DMS 273 (cell line): ENCODE measurements around the gene B3GNT9.
A peak's percentile ranks its signal among the peaks of the same experiment; 100 is the strongest.

Experiments
- DNase-seq: peaks from one replicate; lab custom pipeline; 2025; ENCODE audit not compliant: unreplicated experiment; lab: John Stamatoyannopoulos, UW

The B3GNT9 gene, protein sequence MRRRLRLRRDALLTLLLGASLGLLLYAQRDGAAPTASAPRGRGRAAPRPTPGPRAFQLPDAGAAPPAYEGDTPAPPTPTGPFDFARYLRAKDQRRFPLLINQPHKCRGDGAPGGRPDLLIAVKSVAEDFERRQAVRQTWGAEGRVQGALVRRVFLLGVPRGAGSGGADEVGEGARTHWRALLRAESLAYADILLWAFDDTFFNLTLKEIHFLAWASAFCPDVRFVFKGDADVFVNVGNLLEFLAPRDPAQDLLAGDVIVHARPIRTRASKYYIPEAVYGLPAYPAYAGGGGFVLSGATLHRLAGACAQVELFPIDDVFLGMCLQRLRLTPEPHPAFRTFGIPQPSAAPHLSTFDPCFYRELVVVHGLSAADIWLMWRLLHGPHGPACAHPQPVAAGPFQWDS

DNA sequence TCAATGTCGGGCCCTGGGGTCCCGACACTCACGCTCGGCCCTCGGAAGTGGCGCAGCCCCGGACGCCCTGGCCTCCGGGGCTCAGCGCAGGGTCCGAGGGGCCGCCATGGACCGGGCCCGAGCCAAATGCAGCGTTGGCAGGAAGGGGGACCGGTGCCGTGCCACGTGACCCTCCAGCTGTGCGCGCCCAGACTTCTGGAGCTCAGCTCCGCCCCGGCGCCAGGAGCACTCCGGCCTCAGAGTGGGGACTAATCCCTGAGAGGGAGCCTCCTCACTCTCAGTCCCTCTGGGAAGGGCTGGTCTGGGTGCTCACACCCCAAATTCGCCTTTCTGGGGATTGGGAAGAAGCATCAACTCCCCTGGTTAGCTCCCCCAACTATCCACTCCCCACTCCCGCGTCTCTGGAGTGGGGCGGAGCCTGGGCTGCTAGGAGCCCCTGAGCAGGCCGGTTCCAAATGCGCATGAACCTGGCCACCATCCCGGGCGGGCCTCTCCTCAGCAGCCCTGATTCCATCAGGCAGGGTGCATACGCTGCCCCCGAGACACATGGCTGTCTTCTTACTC, at the start of gene B3GNT9:
Gene B3GNT9, minus strand, starts transcription at position 166 of the 564 bp plus-strand sequence. CDS start 513 bp downstream, outside the sequence.
- peak; percentile 95 for DNase-seq

DNA sequence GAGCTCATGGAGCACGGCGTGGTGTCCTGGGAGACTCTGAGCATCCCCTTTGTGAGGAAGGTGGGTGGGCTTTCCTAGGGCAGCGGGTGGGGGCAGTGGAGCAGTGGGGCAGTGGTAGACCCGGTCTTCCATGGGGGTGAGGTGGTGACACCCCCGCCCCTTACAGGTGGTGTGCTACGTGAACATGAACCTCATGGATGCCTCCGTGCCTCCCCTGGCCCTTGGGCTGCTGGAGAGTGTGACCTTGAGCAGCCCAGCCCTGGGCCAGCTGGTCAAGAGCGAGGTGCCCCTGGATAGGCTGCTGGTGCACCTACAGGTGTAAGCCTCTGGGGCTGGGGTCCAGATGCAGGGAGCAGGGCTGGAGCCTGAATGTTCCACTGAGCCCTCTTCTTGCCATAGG, 49.7 kb upstream of the B3GNT9 start:
- DNase-seq, result no peak

DNA sequence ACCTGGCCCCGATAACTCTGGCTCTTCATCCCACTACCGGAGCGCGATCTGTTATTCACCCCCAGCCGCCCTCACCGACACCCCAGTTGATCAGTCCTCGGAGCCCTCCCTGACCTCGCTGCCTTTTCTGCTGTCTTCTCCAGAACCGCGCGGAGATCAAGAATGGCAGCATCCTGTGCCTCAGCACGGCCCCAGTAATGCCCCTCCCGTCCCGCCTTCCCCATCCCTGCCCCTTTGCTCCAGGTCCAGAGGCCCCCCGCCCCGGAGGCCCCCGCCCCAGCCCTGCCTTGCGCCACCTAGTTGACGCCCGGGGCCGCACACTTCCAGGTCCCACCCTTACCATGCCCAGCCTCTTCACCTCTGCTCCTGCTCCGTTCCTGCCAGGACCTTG, 49.0 kb upstream of the B3GNT9 start:
- no peak for DNase-seq

DNA sequence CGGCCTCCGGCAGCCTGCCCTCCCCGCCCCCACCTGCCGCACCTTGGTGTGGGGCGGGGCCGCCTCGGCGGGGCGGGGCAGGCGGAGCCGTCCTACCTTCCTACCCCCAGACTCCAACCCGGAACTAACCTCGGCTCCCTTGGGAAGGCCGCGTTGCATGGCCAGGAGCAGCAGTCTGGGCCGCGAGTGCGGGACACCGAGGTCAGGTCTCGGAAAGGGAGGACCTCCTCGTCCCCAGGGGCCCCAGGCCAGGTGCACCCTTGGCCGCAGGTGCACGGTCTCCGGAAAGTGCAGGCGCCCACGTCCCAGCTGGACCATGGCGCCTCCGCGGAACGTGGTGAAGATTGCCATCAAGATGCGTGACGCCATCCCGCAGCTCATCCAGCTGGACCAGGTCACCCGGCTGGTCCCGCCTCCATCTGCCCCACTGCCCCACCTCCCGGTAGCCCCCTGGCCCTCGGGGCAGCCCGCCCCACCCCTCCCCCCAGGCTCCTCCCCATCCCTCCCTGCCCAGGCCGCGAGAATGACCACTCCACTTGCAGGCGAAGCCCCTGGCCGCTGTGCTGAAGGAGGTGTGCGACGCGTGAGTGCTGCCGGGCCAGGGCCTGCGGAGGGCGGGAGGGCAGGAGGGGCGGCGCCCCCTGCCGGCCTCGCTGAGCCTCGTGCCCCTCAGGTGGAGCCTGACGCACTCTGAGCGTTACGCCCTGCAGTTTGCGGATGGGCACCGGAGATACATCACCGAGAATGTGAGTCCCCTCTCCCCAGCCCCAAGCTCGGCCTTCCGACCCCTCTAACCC, 48.4 kb upstream of the B3GNT9 start, which contains the start of gene ELMO3:
Gene ELMO3, plus strand, starts transcription at position 121 of the 797 bp plus-strand sequence. Its CDS starts 196 bp downstream, at position 317.
- no peak for DNase-seq

DNA sequence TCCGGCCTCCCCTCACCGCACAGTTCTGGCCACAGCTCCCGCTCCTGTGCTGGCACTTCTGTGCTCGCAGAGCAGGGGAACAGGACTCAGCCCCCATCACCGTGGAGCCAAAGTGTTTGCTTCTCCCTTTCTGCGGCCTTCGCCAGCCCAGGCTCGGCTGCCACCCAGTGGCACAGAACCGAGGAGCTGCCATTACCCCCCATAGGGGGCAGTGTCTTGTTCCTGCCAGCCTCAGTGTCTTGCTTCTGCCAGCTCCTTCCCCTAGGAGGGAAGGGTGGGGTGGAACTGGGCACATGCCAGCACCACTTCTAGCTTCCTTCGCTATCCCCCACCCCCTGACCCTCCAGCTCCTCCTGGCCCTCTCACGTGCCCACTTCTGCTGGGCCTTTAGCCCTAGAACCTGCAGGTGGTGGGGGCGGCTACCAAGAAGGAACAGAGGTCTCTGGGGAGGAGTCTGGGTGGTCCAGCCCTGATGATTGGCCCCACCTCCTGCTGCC, 47.5 kb upstream of the B3GNT9 start:
- DNase-seq, result peak; percentile 81

DNA sequence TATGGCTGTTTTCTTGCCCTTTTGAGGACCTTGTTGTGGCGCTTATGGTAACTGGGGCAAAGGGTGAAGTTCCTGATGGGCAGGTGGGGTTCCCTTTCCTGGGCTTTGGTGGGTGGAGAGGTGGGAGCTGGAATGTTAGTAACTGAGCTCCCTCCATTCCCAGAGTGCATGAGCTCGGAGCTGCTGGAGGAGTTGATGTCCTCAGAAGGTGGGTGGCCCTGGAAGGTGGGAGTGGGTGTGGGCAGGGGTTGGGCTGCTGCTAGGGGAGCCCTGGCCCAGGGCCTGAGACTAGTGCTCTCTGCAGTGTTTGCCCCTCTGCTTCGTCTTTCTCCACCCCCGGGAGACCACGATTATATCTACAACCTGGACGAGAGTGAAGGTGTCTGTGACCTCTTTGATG, 46.9 kb upstream of the B3GNT9 start:
- DNase-seq, result no peak

DNA sequence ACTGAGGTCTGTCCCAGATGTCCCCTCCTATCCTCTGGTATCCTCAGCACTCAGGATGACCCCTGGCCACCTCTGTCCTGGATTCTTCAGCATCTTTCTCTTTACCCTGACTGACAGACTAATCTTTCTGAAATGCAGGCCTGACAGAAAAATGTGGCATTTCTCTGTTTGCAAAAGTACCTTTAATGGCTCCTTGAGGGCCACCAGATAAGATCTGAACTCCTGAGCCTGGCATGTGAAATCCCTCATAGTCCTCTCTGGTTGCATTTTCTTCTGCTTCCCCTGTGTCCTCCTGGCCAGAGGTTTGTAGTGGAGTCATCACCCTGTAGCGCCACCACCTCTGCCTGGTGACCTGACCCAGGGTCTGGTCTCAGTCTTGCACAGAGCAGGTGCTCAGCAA, 46.1 kb upstream of the B3GNT9 start:
- DNase-seq, result no peak

DNA sequence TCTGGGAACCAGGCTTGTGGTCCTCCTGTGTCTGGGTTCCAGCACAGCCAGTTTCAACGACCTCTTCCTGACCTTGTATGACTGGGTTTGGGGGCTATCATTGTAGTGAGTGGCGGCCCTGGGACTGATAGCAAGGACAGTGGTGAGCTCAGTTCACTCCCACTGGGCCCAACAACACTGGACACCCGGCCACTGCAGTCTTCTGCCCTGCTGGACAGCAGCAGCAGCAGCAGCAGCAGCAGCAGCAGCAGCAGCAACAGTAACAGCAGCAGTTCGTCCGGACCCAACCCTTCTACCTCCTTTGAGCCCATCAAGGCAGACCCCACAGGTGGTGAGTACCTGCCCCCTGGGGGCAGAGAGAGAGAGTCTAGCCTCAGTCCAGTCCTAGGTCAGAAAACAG, 44.9 kb upstream of the B3GNT9 start:
- no peak for DNase-seq

DNA sequence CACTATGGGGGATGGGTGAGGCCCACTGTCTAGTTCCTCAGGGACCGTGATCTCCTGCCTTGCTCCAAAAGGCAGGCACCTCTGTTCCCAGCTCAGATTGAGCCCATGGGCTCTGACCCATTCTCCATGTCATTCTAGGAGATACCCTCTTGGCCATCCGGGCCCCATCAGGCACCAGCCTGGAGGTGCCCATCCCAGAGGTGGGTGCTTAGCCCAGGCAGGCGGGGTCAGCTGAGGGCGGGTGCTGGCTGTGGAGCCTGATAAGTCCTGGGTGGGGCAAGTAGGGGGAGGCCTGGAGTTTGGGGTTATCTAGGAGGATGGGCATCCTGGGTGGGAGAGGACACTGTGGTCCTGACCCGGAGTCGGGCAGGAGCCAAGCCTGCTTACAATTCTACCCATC, 43.5 kb upstream of the B3GNT9 start:
- DNase-seq, result no peak

DNA sequence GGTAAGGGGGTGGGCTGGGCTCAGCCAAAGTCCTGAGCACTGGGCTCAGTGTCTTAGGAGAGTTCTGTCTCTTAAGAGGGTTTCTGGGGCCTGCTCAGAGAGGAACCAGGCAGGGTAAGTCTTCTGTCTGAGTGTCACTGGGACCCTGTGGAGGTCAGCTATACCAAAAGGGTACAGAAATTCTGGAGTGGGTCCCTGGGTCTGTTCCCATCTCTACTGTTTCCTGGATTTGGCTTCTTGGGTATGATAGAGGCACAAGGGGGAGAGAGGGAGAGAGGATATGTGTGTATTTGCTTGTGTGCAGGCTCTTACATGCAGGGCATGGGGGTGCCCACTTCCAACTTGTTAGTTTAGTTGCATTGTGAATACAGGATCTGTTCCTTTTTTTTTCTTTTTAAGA, 42.7 kb upstream of the B3GNT9 start:
- DNase-seq, result no peak

DNA sequence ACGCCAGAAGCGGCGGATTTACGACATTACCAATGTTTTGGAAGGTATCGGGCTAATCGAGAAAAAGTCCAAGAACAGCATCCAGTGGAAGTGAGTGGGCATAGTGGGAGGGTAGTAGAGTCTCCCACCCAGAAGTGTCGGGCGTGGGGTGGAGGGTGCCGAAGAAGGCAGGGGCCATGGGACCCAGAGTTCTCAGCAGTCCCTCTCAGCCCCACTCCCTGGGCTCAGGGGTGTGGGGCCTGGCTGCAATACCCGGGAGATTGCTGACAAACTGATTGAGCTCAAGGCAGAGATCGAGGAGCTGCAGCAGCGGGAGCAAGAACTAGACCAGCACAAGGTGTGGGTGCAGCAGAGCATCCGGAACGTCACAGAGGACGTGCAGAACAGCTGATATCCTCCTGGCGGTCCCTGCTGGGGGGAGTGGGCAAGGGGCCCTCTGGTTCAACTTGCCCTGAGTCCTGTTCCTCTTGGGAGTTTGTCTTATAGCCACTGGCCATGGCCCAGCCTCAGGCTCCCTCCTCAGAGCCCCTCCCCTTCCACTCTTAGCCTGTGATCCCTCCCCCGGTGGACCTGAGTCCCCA, 42.1 kb upstream of the B3GNT9 start:
- no peak for DNase-seq

DNA sequence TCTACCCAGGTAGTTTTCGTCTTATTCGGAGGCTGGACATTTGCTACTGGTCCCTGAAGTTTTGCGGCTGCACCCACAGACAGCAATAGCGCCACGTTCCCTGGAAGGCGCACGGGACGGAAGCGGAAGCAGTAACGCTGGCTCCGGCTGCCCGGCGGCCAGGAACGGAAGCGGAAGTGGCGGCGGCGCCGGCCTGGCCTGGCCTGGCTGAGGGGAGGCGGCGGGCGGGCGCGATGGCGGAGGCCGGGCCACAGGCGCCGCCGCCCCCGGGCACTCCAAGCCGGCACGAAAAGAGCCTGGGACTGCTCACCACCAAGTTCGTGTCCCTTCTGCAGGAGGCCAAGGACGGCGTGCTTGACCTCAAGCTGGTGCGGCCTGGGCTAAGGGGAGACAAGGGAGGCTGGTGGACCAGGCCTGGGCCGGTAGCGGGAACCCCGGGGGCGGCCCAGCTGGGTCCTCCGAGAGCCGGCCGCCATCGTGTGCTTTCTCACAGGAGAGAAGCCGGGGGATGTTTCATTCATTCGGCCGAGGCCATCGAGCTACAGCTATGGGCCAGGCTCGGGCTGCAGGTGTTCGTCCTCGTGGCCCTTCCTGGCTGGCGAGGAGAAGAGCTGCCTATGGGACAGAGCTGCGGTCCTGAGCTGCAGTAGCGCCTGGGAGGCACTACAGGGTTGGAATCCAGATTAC, 41.3 kb upstream of the B3GNT9 start, which contains the start of gene E2F4:
Gene E2F4, plus strand, starts transcription at position 161 of the 687 bp plus-strand sequence. Its CDS starts 73 bp downstream, at position 234.
- peak; percentile 98 for DNase-seq

DNA sequence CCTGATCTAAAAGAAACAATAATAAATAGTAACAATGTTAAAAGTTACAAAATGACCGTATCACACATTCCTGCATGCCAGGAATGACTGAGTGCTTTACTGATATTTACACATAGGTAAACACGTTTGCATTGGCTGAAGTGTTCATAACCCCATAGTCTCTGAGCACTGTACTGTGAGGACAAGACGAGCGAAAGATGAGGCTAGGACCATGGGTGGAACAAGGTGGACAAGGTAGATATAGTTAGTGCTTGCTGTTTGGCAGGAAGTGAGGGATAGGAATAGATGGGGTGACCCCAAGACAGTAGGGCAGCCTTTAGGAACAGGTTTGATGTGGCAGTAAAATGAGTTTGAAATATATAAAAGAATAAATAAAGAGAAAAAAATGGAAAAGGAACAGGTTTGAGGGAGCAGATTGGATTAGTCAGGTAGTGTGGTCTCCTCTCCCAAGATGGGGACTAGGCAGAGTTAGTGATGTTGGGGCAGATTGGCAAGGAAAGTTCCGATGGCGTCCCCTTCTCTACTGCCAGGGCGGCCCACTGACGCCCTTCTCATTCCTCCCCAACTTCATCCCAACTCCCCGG, 40.7 kb upstream of the B3GNT9 start:
- DNase-seq, result no peak

DNA sequence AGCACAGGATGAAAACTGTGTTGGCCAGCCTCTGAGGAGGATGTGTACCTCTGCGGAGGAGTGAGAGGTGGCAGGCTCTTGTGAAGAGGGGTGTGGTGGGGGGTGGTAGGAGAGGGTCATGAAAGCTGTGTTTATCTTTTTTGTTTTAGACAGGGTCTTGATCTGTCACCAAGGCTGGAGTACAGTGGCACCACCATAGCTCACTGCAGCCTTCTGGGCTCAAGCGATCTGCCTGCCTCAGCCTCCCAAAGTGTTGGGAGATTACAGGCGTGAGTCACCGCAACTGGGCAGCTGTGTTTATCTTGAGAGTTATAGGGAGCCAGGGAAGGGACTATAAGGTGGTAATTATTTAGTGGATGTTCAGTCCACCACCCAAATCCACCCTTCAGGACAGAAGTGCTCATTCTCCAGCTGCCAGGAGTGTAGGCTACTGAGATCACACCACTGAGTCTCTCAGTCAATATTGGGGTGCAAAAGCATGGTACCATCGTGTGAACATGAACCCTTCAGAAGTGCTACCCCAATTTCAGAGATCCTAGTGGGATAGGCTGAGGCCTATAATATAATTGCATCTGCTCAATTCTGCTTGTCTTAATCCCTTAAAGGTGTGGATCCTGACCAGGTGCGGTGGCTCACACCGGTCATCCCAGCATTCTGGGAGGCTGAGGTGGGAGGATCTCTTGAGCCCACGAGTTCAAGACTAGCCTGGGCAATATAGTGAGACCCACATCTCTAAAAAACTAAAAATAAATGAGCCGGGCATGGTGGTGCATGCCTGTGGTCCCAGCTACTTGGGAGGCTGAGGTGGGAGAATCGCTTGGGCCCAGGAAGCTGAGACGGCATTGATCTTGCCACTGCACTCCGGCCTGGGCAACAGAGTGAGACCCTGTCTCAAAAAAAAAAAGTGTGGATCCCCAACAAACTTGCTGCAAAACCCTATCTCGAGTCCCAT, 39.9 kb upstream of the B3GNT9 start:
- DNase-seq, result no peak

DNA sequence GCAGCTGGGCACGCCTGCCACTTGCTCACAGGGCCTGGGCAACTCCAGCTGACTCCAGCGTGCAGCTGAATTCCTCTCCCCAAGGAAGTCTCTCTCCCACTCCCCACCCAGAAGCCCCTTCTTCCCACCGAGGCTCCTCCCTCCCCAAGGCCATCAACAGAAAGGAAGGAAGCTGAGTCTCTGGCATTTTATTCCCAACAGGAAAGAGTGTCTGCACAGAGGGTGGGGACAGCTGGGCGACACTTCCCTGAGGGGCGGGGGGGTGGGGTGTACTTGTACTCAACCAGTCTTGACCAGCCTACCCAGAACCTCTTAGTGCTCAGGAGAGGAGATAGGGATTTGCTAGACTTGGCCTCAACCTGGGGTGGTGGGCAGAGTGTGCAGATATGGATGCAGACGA, 39.2 kb upstream of the B3GNT9 start, which contains the start of gene EXOC3L1:
Gene EXOC3L1, minus strand, starts transcription at position 96 of the 400 bp plus-strand sequence. CDS start 460 bp downstream, outside the sequence.
- no peak for DNase-seq

DNA sequence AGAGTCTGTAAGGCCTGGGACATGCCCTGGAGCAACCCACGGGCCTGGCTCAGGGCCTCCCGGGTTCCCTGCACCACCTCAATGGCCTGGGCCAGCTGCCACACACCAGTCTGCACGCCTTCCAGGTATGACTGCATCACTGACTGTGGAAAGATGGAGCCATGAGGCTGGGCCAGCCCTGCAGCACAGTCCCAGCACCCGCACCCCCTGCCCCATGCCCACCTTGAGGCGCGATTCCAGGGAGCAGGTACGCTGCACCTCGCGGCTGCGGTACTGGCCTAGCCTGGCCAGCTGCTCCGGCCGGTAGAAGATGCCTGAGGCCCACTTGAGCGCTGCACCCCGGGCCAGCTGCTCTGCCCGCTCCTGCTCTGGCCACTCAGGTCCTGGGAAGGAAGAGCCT, 38.0 kb upstream of the B3GNT9 start:
- DNase-seq, result no peak

DNA sequence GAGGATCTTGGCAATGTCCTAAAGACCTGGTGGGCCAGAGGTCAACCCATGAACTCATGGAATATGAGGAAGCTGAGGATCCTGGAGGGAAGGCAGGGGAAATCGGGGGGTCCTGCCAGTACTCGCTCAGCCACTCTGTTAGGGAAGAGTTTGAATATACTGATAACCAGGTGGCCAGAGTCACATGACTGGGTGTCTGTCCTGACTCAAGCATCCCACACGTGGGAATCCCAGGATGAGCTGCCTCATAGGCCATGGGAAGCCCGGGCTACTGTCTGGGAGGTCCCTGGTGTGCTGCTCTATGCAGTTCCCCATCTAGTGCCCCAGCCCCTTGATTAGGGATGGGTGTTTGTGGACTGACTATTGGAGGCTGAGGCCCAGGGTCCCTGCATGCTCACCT, 37.5 kb upstream of the B3GNT9 start:
- no peak for DNase-seq

DNA sequence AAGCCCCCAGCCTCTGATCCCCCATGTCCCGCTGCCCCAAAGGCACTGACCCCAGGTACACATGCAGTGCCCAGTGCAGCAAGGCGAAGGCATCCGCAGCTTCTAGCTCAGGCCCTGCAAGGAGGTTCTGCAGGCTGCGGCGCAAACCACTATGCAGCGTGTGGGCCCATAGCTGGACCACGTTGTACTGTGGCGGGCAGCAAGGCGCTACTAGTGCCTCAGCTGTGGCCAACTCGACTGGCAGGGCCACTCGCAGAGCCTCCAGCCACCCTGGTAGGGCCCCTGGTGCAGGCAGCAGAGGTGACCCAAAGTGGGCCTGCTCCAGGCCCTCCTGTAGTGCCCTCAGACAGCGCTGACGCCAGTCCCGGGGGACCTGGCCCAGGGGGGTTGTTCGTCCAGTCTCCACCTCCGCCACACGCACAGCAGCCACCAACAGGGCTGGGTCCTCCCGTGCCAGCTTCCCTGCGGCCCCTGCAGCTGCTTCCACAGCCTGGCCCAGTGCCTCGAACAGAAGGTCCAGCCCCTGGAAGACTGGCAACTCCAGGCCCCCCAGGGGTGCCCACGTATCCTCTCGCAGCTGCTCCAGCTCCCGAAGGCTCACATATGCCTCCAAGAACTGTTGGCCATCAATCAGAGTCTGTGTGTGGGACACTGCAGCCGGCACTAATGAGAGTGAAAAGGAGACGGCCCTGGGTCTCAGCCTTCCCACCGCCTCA, 36.5 kb upstream of the B3GNT9 start:
- DNase-seq, result peak; percentile 95
